SK-N-SH (cell line): Measurements from ENCODE around the gene FOXA2.

ENCODE experiments used
- EP300 ChIP-seq, 2 experiments: IDR thresholded peaks; 2 replicates each; pipeline versions ENCODE4 v1.4.0 to v1.6.1; 2012; ENCODE audit warnings: borderline replicate concordance in 1 of 2, low read depth in 1 of 2, low read length in 1 of 2
- FOXM1 ChIP-seq: IDR thresholded peaks from 2 replicates; pipeline ENCODE4 v1.4.0; 2012; ENCODE audit warnings: low read depth, mild to moderate bottlenecking
- GABPA ChIP-seq: IDR thresholded peaks from 2 replicates; pipeline ENCODE4 v1.4.0; 2012; ENCODE audit warnings: low read depth, mild to moderate bottlenecking
- SMC3 ChIP-seq: IDR thresholded peaks from 2 replicates; pipeline ENCODE4 v1.6.1; 2012; ENCODE audit warnings: low read depth, low read length, improper control_type of control experiment
- TAF1 ChIP-seq: IDR thresholded peaks from 2 replicates; pipeline ENCODE4 v1.6.1; 2012; ENCODE audit warnings: low read depth, mild to moderate bottlenecking, low read length, moderate library complexity, borderline replicate concordance
- TF ChIP-seq, protein P1 (sequence below): fragments of 200-600 bp; sonication (generic); IDR thresholded peaks from 2 replicates; pipeline ENCODE4 v1.6.1; 2017; ENCODE audit warnings: antibody characterized with exemption, mild to moderate bottlenecking, moderate library complexity
- TF ChIP-seq, protein P2 (sequence below): fragments of 150-350 bp; IDR thresholded peaks from 2 replicates; pipeline ENCODE4 v1.6.1; 2016; ENCODE audit warnings: mild to moderate bottlenecking, low read depth, low read length

DNA sequence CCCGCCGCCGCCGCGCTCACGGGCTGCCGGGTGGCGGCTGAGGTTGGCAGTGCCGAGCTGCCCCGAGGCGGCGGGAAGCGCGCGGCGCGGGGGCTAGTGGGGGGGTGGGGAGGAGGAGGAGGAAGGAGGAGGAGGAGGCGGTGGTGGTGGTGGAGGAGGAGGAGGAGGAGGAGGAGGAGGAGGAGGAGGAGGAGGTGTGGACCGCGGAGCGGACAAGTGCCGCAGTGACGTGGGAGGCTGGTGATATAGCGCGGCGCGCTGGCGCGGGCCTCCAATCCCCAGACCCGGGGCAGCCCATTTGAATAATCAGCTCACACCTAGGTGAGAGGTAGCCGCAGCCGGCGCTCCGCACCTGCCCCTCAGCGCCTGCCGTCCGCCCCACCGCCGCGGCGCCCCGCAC lies at the start of gene FOXA2:
- TF ChIP-seq, protein P1, sequence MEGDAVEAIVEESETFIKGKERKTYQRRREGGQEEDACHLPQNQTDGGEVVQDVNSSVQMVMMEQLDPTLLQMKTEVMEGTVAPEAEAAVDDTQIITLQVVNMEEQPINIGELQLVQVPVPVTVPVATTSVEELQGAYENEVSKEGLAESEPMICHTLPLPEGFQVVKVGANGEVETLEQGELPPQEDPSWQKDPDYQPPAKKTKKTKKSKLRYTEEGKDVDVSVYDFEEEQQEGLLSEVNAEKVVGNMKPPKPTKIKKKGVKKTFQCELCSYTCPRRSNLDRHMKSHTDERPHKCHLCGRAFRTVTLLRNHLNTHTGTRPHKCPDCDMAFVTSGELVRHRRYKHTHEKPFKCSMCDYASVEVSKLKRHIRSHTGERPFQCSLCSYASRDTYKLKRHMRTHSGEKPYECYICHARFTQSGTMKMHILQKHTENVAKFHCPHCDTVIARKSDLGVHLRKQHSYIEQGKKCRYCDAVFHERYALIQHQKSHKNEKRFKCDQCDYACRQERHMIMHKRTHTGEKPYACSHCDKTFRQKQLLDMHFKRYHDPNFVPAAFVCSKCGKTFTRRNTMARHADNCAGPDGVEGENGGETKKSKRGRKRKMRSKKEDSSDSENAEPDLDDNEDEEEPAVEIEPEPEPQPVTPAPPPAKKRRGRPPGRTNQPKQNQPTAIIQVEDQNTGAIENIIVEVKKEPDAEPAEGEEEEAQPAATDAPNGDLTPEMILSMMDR = no peak
- TF ChIP-seq, protein P2, sequence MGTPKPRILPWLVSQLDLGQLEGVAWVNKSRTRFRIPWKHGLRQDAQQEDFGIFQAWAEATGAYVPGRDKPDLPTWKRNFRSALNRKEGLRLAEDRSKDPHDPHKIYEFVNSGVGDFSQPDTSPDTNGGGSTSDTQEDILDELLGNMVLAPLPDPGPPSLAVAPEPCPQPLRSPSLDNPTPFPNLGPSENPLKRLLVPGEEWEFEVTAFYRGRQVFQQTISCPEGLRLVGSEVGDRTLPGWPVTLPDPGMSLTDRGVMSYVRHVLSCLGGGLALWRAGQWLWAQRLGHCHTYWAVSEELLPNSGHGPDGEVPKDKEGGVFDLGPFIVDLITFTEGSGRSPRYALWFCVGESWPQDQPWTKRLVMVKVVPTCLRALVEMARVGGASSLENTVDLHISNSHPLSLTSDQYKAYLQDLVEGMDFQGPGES = no peak
- TF ChIP-seq GABPA (no peak), FOXM1 (no peak), EP300 (IDR thresholded peaks at IDR 0.05; ENCODE audit: borderline replicate concordance in 1 of 2, low read depth in 1 of 2, low read length in 1 of 2) (no peak), SMC3 (no peak), TAF1 (no peak)
